Measurements from ENCODE around the gene ZCWPW2.

Gene ZCWPW2

GRCh38 chr3:28449398-28449797 is 100.9 kb downstream of the ZCWPW2 start:
- Histone ChIP-seq H3K9me2 (replicated peaks; ENCODE audit: control insufficient read depth, low read length) (no peaks in the 10 kb centered on the region), H3K4me2 (ENCODE audit: low read length) (no peak overlapping the region), H3K27me3 (ENCODE audit: control insufficient read depth, low read length) (no peaks in the 10 kb centered on the region), H3K9me3 (ENCODE audit: control insufficient read depth, insufficient read depth, low read length) (no peaks in the 10 kb centered on the region), H4K20me1 (ENCODE audit: control insufficient read depth, insufficient read depth, low read depth, low read length) (no peaks in the 10 kb centered on the region), H3K27ac (ENCODE audit: low read depth, low read length) (no peak overlapping the region), H3K4me1 (ENCODE audit: control insufficient read depth, low read length) (no peaks in the 10 kb centered on the region), H3K36me3 (ENCODE audit: control insufficient read depth, low read length) (no peaks in the 10 kb centered on the region), H3K4me3 (ENCODE audit: low read length) (no peak overlapping the region), H3F3A (ENCODE audit: control insufficient read depth, insufficient read depth) (no peaks in the 10 kb centered on the region), H3K79me2 (ENCODE audit: control insufficient read depth, low read length) (no peaks in the 10 kb centered on the region)
- TF ChIP-seq EZH2phosphoT487 (IDR thresholded peaks at IDR 0.05; ENCODE audit: borderline replicate concordance, low read length) (no peak), CTCF (IDR thresholded peaks at IDR 0.05; ENCODE audit: low read depth, low read length, poor library complexity, severe bottlenecking) (no peak)

- Histone ChIP-seq H4K20me1 (ENCODE audit: control insufficient read depth, insufficient read depth, low read depth, low read length) (no peaks in the 10 kb centered on the region), H3K27ac (ENCODE audit: low read depth, low read length) (no peak overlapping the region), H3K4me3 (ENCODE audit: low read length) (no peak overlapping the region), H3K9me2 (replicated peaks; ENCODE audit: control insufficient read depth, low read length) (no peaks in the 10 kb centered on the region), H3K4me1 (ENCODE audit: control insufficient read depth, low read length) (no peaks in the 10 kb centered on the region), H3K79me2 (ENCODE audit: control insufficient read depth, low read length) (no peaks in the 10 kb centered on the region), H3F3A (ENCODE audit: control insufficient read depth, insufficient read depth) (no peaks in the 10 kb centered on the region), H3K4me2 (ENCODE audit: low read length) (no peak overlapping the region), H3K36me3 (ENCODE audit: control insufficient read depth, low read length) (no peaks in the 10 kb centered on the region), H3K9me3 (ENCODE audit: control insufficient read depth, insufficient read depth, low read length) (no peaks in the 10 kb centered on the region), H3K27me3 (ENCODE audit: control insufficient read depth, low read length) (no peaks in the 10 kb centered on the region)
- TF ChIP-seq CTCF (IDR thresholded peaks at IDR 0.05; ENCODE audit: low read depth, low read length, poor library complexity, severe bottlenecking) (no peak), EZH2phosphoT487 (IDR thresholded peaks at IDR 0.05; ENCODE audit: borderline replicate concordance, low read length) (no peak)
These were observed 114.3 kb downstream of the ZCWPW2 start for GRCh38 chr3:28462866-28463265.

DNA sequence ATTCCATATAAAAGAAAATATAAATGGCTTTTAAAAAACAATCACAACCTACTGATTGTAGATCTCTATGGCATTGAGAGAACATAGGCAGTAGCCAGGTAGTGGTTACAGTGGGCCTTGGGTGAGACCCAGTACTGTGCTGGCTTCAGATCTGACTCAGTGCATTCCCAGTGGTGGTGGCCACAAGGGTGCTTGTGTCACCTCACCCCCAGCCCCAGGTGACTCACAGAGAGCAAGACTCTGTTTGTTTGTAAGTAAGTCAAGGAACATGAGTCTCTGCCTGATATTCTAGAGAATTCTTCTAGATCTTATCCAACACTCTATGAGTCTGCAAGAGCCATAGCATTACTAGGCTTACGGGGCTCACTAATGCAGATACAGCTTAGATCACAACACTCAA is 118.9 kb downstream of the ZCWPW2 start:
- no peaks in the 10 kb centered on the region for H3F3A ChIP-seq (ENCODE audit: control insufficient read depth, insufficient read depth)
- H3K27ac ChIP-seq (ENCODE audit: low read depth, low read length): no peak overlapping the region
- TF ChIP-seq EZH2phosphoT487 (IDR thresholded peaks at IDR 0.05; ENCODE audit: borderline replicate concordance, low read length) (no peak), CTCF (IDR thresholded peaks at IDR 0.05; ENCODE audit: low read depth, low read length, poor library complexity, severe bottlenecking) (no peak)
- no peaks in the 10 kb centered on the region for H3K9me3 ChIP-seq (ENCODE audit: control insufficient read depth, insufficient read depth, low read length)
- H3K4me3 ChIP-seq (ENCODE audit: low read length): no peak overlapping the region
- H3K79me2 ChIP-seq (ENCODE audit: control insufficient read depth, low read length): no peaks in the 10 kb centered on the region
- no peaks in the 10 kb centered on the region for H4K20me1 ChIP-seq (ENCODE audit: control insufficient read depth, insufficient read depth, low read depth, low read length)
- H3K27me3 ChIP-seq (ENCODE audit: control insufficient read depth, low read length): no peaks in the 10 kb centered on the region
- no peaks in the 10 kb centered on the region for H3K4me1 ChIP-seq (ENCODE audit: control insufficient read depth, low read length)
- no peaks in the 10 kb centered on the region for H3K36me3 ChIP-seq (ENCODE audit: control insufficient read depth, low read length)
- H3K9me2 ChIP-seq (replicated peaks; ENCODE audit: control insufficient read depth, low read length): no peaks in the 10 kb centered on the region; the same call in 1 of the 2 replicates
- no peak overlapping the region for H3K4me2 ChIP-seq (ENCODE audit: low read length)

DNA sequence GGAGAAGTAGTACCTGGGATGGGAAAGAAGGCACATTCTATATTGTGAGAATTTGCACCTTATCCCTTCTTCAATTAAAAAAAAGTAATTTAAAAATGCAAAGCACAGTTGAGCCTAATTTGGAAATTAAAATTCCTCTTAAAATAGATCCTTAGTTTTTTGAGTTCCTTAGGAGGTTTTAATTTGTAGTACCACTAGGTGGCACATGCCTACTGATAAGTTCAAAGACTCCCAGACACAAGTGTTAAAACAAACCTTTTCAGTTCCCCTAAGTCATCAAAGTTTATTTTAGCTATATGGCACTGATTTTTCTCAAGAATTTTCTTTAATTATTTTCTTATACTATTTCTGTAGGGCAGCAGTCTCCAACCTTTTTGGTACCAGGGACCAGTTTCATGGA is 127.7 kb downstream of the ZCWPW2 start:
- Histone ChIP-seq H3K4me3 (ENCODE audit: low read length) (no peak overlapping the region), H3K27me3 (ENCODE audit: control insufficient read depth, low read length) (no peaks in the 10 kb centered on the region), H3K79me2 (ENCODE audit: control insufficient read depth, low read length) (no peaks in the 10 kb centered on the region), H4K20me1 (ENCODE audit: control insufficient read depth, insufficient read depth, low read depth, low read length) (no peaks in the 10 kb centered on the region), H3K9me2 (replicated peaks; ENCODE audit: control insufficient read depth, low read length) (no peaks in the 10 kb centered on the region; the same call in 1 of the 2 replicates), H3K4me2 (ENCODE audit: low read length) (no peak overlapping the region), H3K9me3 (ENCODE audit: control insufficient read depth, insufficient read depth, low read length) (no peaks in the 10 kb centered on the region), H3F3A (ENCODE audit: control insufficient read depth, insufficient read depth) (no peaks in the 10 kb centered on the region), H3K36me3 (ENCODE audit: control insufficient read depth, low read length) (no peaks in the 10 kb centered on the region), H3K4me1 (ENCODE audit: control insufficient read depth, low read length) (no peaks in the 10 kb centered on the region), H3K27ac (ENCODE audit: low read depth, low read length) (no peak overlapping the region)
- TF ChIP-seq EZH2phosphoT487 (IDR thresholded peaks at IDR 0.05; ENCODE audit: borderline replicate concordance, low read length) (no peak), CTCF (IDR thresholded peaks at IDR 0.05; ENCODE audit: low read depth, low read length, poor library complexity, severe bottlenecking) (peak; percentile 55)
